ENCODE results near the gene FAM186B.

FAM186B gene

GRCh38 chr12:49552899-49553298 lies 52.5 kb downstream of the FAM186B start:
- H3K4me3 ChIP-seq (ENCODE audit: low read depth, low read length): no peak overlapping the region
- in situ Hi-C loops (cut with HindIII; ENCODE audit: low sequenced_read_pairs): no loop called here
- no peak for TF ChIP-seq CTCF (IDR thresholded peaks at IDR 0.05; ENCODE audit: low read depth, low read length)
- no peak for DNase-seq (ENCODE audit: low read depth, low spot score)

- DNase-seq (ENCODE audit: low read depth, low spot score): no peak
- no peak for TF ChIP-seq CTCF (IDR thresholded peaks at IDR 0.05; ENCODE audit: low read depth, low read length)
- H3K4me3 ChIP-seq (ENCODE audit: low read depth, low read length): no peak overlapping the region
- in situ Hi-C loops (cut with HindIII; ENCODE audit: low sequenced_read_pairs): no loop called here
These were observed 53.0 kb downstream of the FAM186B start for GRCh38 chr12:49552425-49552824.

- DNase-seq (ENCODE audit: low read depth, low spot score): no peak
- in situ Hi-C loops (cut with HindIII; ENCODE audit: low sequenced_read_pairs): no loop called here
- TF ChIP-seq CTCF (IDR thresholded peaks at IDR 0.05; ENCODE audit: low read depth, low read length): no peak
- H3K4me3 ChIP-seq (ENCODE audit: low read depth, low read length): no peak overlapping the region
These were observed 53.4 kb downstream of the FAM186B start for GRCh38 chr12:49552014-49552413.

GRCh38 chr12:49550693-49551252 lies 54.7 kb downstream of the FAM186B start:
- in situ Hi-C loops (cut with HindIII; ENCODE audit: low sequenced_read_pairs): no loop called here
- no peak for DNase-seq (ENCODE audit: low read depth, low spot score)

GRCh38 chr12:49549735-49550692 lies 55.4 kb downstream of the FAM186B start:
- no peak for TF ChIP-seq CTCF (IDR thresholded peaks at IDR 0.05; ENCODE audit: low read depth, low read length)
- DNase-seq (ENCODE audit: low read depth, low spot score): no peak
- in situ Hi-C loops (cut with HindIII; ENCODE audit: low sequenced_read_pairs): no loop called here
- no peak overlapping the region for H3K4me3 ChIP-seq (ENCODE audit: low read depth, low read length)

More at GRCh38 chr12:49550693-49551252, 54.7 kb downstream of the FAM186B start:
- no peak overlapping the region for H3K4me3 ChIP-seq (ENCODE audit: low read depth, low read length)
- TF ChIP-seq CTCF (IDR thresholded peaks at IDR 0.05; ENCODE audit: low read depth, low read length): no peak

GRCh38 chr12:49548822-49549648 lies 56.4 kb downstream of the FAM186B start:
- TF ChIP-seq CTCF (IDR thresholded peaks at IDR 0.05; ENCODE audit: low read depth, low read length): peak; percentile 54
- in situ Hi-C loops (cut with HindIII; ENCODE audit: low sequenced_read_pairs): no loop called here
- peak overlapping the region; percentile 21 for H3K4me3 ChIP-seq (ENCODE audit: low read depth, low read length)
- no peak for DNase-seq (ENCODE audit: low read depth, low spot score)
